GM23338 (cell line): ENCODE data around the gene LEO1. TPM values are rescaled to one million over a fixed set of nuclear protein-coding genes. Genes with fewer than 3 reads are reported as not detected.

ENCODE experiments used
- ATAC-seq: fragments of 200-7000 bp; cut with Tn5 transposase; 3 replicates; pipeline ENCODE4 v1.9.1; 2020
- DNase-seq: peaks from one replicate; pipeline ENCODE4 v3.0.0-alpha.2; 2015; ENCODE audit warnings: low spot score
- H2AFZ ChIP-seq: fragments of 200-600 bp; sonication (generic); 2 replicates; pipeline ENCODE4 v1.8.0; 2016; ENCODE audit warnings: antibody characterized with exemption, mild to moderate bottlenecking, moderate library complexity
- H3F3A ChIP-seq: fragments of 200-600 bp; sonication (generic); replicated peaks from 2 replicates; pipeline ENCODE4 v1.8.0; 2017; ENCODE audit warnings: antibody characterized with exemption, mixed run types, low read depth
- H3K27ac ChIP-seq: fragments of 200-600 bp; sonication (generic); 2 replicates; pipeline ENCODE4 v1.6.1; 2016; ENCODE audit warnings: low read depth
- H3K27me3 ChIP-seq: fragments of 200-600 bp; sonication (generic); 2 replicates; pipeline ENCODE4 v1.8.0; 2016; ENCODE audit warnings: mild to moderate bottlenecking, mixed run types, moderate library complexity; ENCODE audit not compliant: insufficient read depth
- H3K36me3 ChIP-seq: fragments of 200-600 bp; sonication (generic); 2 replicates; pipeline ENCODE4 v1.8.0; 2016; ENCODE audit warnings: mild to moderate bottlenecking; ENCODE audit not compliant: insufficient read depth
- H3K4me1 ChIP-seq: fragments of 200-600 bp; sonication (generic); 2 replicates; pipeline ENCODE4 v1.8.0; 2016; ENCODE audit warnings: mild to moderate bottlenecking, moderate library complexity; ENCODE audit not compliant: insufficient read depth
- H3K4me2 ChIP-seq: fragments of 200-600 bp; sonication (generic); 2 replicates; pipeline ENCODE4 v1.7.1; 2017; ENCODE audit warnings: mixed run types
- H3K4me3 ChIP-seq: fragments of 200-600 bp; sonication (generic); 2 replicates; pipeline ENCODE4 v1.6.1; 2016; ENCODE audit warnings: mixed run types
- H3K79me2 ChIP-seq: fragments of 200-600 bp; sonication (generic); replicated peaks from 2 replicates; pipeline ENCODE4 v1.8.0; 2017; ENCODE audit warnings: mild to moderate bottlenecking; ENCODE audit not compliant: insufficient read depth
- H3K9me2 ChIP-seq: fragments of 200-600 bp; sonication (generic); 2 replicates; pipeline ENCODE4 v1.8.0; 2017; ENCODE audit not compliant: insufficient read depth
- H4K20me1 ChIP-seq: fragments of 200-600 bp; sonication (generic); replicated peaks from 2 replicates; pipeline ENCODE4 v1.8.0; 2017; ENCODE audit warnings: mild to moderate bottlenecking; ENCODE audit not compliant: insufficient read depth
- H3K27ac Mint-ChIP-seq: 2 replicates; pipeline ENCODE4 v1.8.0; 2020; ENCODE audit warnings: inconsistent platforms, mild to moderate bottlenecking, moderate library complexity, mixed read lengths
- H3K27me3 Mint-ChIP-seq: 3 replicates; pipeline ENCODE4 v1.8.0; 2022; ENCODE audit warnings: low read depth, mild to moderate bottlenecking, moderate library complexity, mixed read lengths, inconsistent platforms; ENCODE audit not compliant: insufficient read depth, poor library complexity
- H3K36me3 Mint-ChIP-seq: 3 replicates; pipeline ENCODE4 v1.8.0; 2021; ENCODE audit warnings: low read depth, mild to moderate bottlenecking, inconsistent platforms, moderate library complexity, mixed read lengths
- H3K4me1 Mint-ChIP-seq: 3 replicates; pipeline ENCODE4 v1.8.0; 2020; ENCODE audit warnings: mild to moderate bottlenecking, inconsistent platforms, mixed read lengths
- H3K4me3 Mint-ChIP-seq: 3 replicates; pipeline ENCODE4 v1.8.0; 2021; ENCODE audit warnings: moderate library complexity, mild to moderate bottlenecking, inconsistent platforms, mixed read lengths
- H3K9me3 Mint-ChIP-seq: 3 replicates; pipeline ENCODE4 v1.8.0; 2020; ENCODE audit warnings: moderate library complexity, mild to moderate bottlenecking, inconsistent platforms, mixed read lengths
- CREB1 ChIP-seq: fragments of 250-450 bp; sonication (Bioruptor Pico); IDR thresholded peaks from 2 replicates; pipeline ENCODE4 v1.5.0; 2020; ENCODE audit warnings: low read depth, mild to moderate bottlenecking, moderate library complexity
- EZH2 ChIP-seq: fragments of 200-600 bp; sonication (generic); IDR thresholded peaks from one replicate; pipeline ENCODE4 v1.8.0; 2017; ENCODE audit warnings: antibody characterized with exemption, mild to moderate bottlenecking, low read depth; ENCODE audit not compliant: unreplicated experiment
- NANOG ChIP-seq: IDR thresholded peaks from 2 replicates; pipeline ENCODE4 v1.6.1; 2016; ENCODE audit warnings: antibody characterized with exemption, borderline replicate concordance
- POLR2AphosphoS5 ChIP-seq: IDR thresholded peaks from 2 replicates; pipeline ENCODE4 v1.6.1; 2016; ENCODE audit warnings: antibody characterized with exemption, low read depth
- REST ChIP-seq: IDR thresholded peaks from one replicate; pipeline ENCODE4 v1.6.1; 2018; ENCODE audit warnings: antibody characterized with exemption; ENCODE audit not compliant: unreplicated experiment
- ZNF114 ChIP-seq: fragments of 250-450 bp; sonication (Bioruptor Pico); IDR thresholded peaks from 2 replicates; pipeline ENCODE4 v1.5.0; 2020; ENCODE audit warnings: mild to moderate bottlenecking, moderate library complexity
- ZNF331 ChIP-seq: fragments of 250-450 bp; sonication (Bioruptor Pico); IDR thresholded peaks from 2 replicates; pipeline ENCODE4 v1.5.0; 2020; ENCODE audit warnings: low read depth, mild to moderate bottlenecking, moderate library complexity
- polyA plus RNA-seq: library from polyadenylated mRNA; unstranded; fragments of >200 nt; fragmentation: Nextera tagmentation; extraction: Ambion mirVana; gene quantifications from 2 replicates; pipeline ENCODE4 v1.2.1, GENCODE V29; 2016
- total RNA-seq: library from RNA; depleted of rRNA; stranded (reverse); fragments of >200 nt; shearing (Covaris generic); gene quantifications from 2 replicates; pipeline ENCODE4 v1.2.3, GENCODE V29; 2014
- TF ChIP-seq, protein P1 (sequence below), 2 experiments: fragments of 200-600 bp in 1 of 2; sonication (generic) in 1 of 2; conservative IDR thresholded peaks; 2 replicates each; pipeline versions ENCODE4 v1.5.1 to v1.6.1; 2016 to 2017; ENCODE audit warnings: antibody characterized with exemption in 2 of 2, low read depth in 2 of 2, mild to moderate bottlenecking in 2 of 2, moderate library complexity in 1 of 2

Gene LEO1
- total and polyA plus RNA-seq, 2 experiments from 2014 or later = 41.4 to 55.6 TPM

DNA sequence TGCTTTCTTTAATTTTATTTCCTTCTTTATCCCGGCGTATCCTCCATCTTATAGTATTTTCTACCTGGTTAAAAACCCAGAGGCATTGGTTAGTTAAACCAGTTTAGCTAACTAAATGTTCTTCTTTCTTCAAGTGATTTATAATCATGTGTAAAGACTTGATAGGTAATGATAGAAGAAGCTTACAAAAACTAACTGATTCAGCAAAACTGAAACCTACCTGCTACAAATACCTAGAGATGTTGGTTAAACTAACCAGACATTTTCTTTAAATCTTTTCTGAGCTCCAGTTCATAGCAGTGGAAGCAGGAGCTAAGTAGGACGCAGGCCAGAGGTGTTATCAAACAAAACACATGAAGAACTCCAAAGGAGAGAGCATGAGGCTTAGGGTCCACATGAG is 44.8 kb downstream of the LEO1 start:
- DNase-seq (no peak), ATAC-seq (no peak)
- Histone ChIP-seq H3K27me3 (no peaks in the 10 kb centered on the region), H3K36me3 (peaks cover 7% of the 10 kb centered on the region; the same call in 1 of the 2 replicates), H3F3A (no peaks in the 10 kb centered on the region), H3K27ac (no peak overlapping the region), H3K9me2 (peaks cover 5% of the 10 kb centered on the region; the same call in 1 of the 2 replicates), H2AFZ (no peak overlapping the region), H3K4me2 (no peak overlapping the region), H3K79me2 (no peaks in the 10 kb centered on the region), H3K4me3 (no peak overlapping the region), H3K4me1 (peaks cover 9% of the 10 kb centered on the region), H4K20me1 (no peaks in the 10 kb centered on the region; the same call in 1 of the 2 replicates)
- peaks cover 9% of the 10 kb centered on the region for H3K36me3 Mint-ChIP-seq
- TF ChIP-seq, protein P1, sequence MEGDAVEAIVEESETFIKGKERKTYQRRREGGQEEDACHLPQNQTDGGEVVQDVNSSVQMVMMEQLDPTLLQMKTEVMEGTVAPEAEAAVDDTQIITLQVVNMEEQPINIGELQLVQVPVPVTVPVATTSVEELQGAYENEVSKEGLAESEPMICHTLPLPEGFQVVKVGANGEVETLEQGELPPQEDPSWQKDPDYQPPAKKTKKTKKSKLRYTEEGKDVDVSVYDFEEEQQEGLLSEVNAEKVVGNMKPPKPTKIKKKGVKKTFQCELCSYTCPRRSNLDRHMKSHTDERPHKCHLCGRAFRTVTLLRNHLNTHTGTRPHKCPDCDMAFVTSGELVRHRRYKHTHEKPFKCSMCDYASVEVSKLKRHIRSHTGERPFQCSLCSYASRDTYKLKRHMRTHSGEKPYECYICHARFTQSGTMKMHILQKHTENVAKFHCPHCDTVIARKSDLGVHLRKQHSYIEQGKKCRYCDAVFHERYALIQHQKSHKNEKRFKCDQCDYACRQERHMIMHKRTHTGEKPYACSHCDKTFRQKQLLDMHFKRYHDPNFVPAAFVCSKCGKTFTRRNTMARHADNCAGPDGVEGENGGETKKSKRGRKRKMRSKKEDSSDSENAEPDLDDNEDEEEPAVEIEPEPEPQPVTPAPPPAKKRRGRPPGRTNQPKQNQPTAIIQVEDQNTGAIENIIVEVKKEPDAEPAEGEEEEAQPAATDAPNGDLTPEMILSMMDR (conservative IDR thresholded peaks at IDR 0.05; ENCODE audit: low read depth in 2 of 2) = no peak
- no peak for TF ChIP-seq ZNF114 (CRISPR knock-in tag)
- no peaks in the 10 kb centered on the region for H3K9me3 Mint-ChIP-seq
- H3K4me3 Mint-ChIP-seq = no peak overlapping the region
- H3K27ac Mint-ChIP-seq = no peak overlapping the region
- peaks cover 12% of the 10 kb centered on the region for H3K4me1 Mint-ChIP-seq
- peaks cover 2% of the 10 kb centered on the region for H3K27me3 Mint-ChIP-seq

GRCh38 chr15:51924156-51925068 is 47.2 kb downstream of the LEO1 start:
- H3K9me2 ChIP-seq = no peaks in the 10 kb centered on the region
- Mint-ChIP-seq H3K4me3 (no peak overlapping the region), H3K36me3 (peaks cover 14% of the 10 kb centered on the region), H3K4me1 (peaks cover 5% of the 10 kb centered on the region), H3K9me3 (no peaks in the 10 kb centered on the region), H3K27me3 (peaks cover 2% of the 10 kb centered on the region), H3K27ac (no peak overlapping the region; the same call in 1 of the 2 replicates)
- no peak overlapping the region for H3K27ac ChIP-seq
- no peaks in the 10 kb centered on the region; the same call in 1 of the 2 replicates for H4K20me1 ChIP-seq
- H3K4me1 ChIP-seq = no peaks in the 10 kb centered on the region
- ATAC-seq = peak; percentile 96
- no peak overlapping the region for H3K4me2 ChIP-seq
- no peaks in the 10 kb centered on the region for H3K79me2 ChIP-seq
- H2AFZ ChIP-seq = no peak overlapping the region
- peak; percentile 56 for DNase-seq
- no peaks in the 10 kb centered on the region for H3F3A ChIP-seq
- peaks cover 11% of the 10 kb centered on the region; the same call in 1 of the 2 replicates for H3K36me3 ChIP-seq
- no peaks in the 10 kb centered on the region for H3K27me3 ChIP-seq
- no peak overlapping the region for H3K4me3 ChIP-seq
- TF ChIP-seq, protein P1 (conservative IDR thresholded peaks at IDR 0.05; ENCODE audit: low read depth in 2 of 2) = no peak
- TF ChIP-seq NANOG (no peak), REST (no peak), EZH2 (no peak), ZNF331 (CRISPR knock-in tag) (no peak), CREB1 (CRISPR knock-in tag) (no peak), POLR2AphosphoS5 (no peak)
